Right lobe of liver (tissue), 6 donors: ENCODE results near the gene UNC5B. TPM values are rescaled to one million over a fixed set of nuclear protein-coding genes. Genes with fewer than 3 reads are reported as not detected.

ENCODE experiments used
- ATAC-seq, 4 donors: fragments of 200-7000 bp; cut with Tn5 transposase; one replicate each; pipeline ENCODE4 v1.9.1; 2020; ENCODE audit warnings: mild to moderate bottlenecking in 4 of 4, moderate library complexity in 4 of 4
- DNase-seq, 3 donors: peaks; one replicate each; pipeline ENCODE4 v3.0.0-alpha.2; 2020
- H3K27ac ChIP-seq, 3 donors: fragments of 200-600 bp; one replicate each; pipeline ENCODE4 v1.8.0; 2022
- H3K27me3 ChIP-seq, 2 donors: fragments of 200-600 bp; one replicate each; pipeline ENCODE4 v1.8.0; 2022
- H3K36me3 ChIP-seq, 4 donors: fragments of 200-600 bp; sonication (generic) in 1 of 4; one replicate each; pipeline versions ENCODE4 v1.5.1 to v1.8.0; 2017 to 2022; ENCODE audit warnings: control low read depth in 1 of 4
- H3K4me1 ChIP-seq, 4 donors: fragments of 200-600 bp; sonication (generic) in 1 of 4; one replicate each; pipeline versions ENCODE4 v1.5.1 to v1.8.0; 2017 to 2022; ENCODE audit warnings: control low read depth in 1 of 4
- H3K4me3 ChIP-seq, 3 donors: fragments of 200-600 bp; one replicate each; pipeline ENCODE4 v1.8.0; 2022
- H3K9me3 ChIP-seq, 4 donors: fragments of 200-600 bp; sonication (generic) in 1 of 4; one replicate each; pipeline versions ENCODE4 v1.5.1 to v1.8.0; 2017 to 2022; ENCODE audit warnings: control low read depth in 1 of 4
- CTCF ChIP-seq, 4 donors: fragments of 200-600 bp in 3 of 4; fragments of 450-650 bp in 1 of 4; IDR thresholded peaks; one replicate each; pipeline versions ENCODE4 v1.5.1 to v1.8.0; 2016 to 2022; ENCODE audit warnings: antibody characterized with exemption in 4 of 4, mild to moderate bottlenecking in 2 of 4
- POLR2A ChIP-seq: fragments of 450-650 bp; IDR thresholded peaks from one replicate; pipeline ENCODE4 v1.6.1; 2017; ENCODE audit warnings: antibody characterized with exemption, mild to moderate bottlenecking
- WGBS: methylation state at CpG from one replicate; pipeline ENCODE4 v1.1.6; 2018; ENCODE audit warnings: low coverage, low lambda C conversion rate; ENCODE audit not compliant: insufficient coverage; ENCODE audit errors: missing lambda C conversion rate; 5-methylcytosine and 5-hydroxymethylcytosine counted together
- intact Hi-C, 2 donors: fragments of 100-400 bp; cut with DNase I; formaldehyde crosslinking; loops; one replicate each; pipeline versions ENCODE4 v1.11.2 to v1.14.1; 2022
- total RNA-seq, 6 experiments: library from RNA; depleted of rRNA in 2 of 6; stranded (reverse); fragments of >200 nt in 2 of 6; fragmentation: NEBNext Ultra II Directional in 3 of 6; extraction: Animal tissue kit (Norgen Biotek cat#: 25700) in 3 of 6; gene quantifications; one replicate each; pipeline versions ENCODE4 v1.1.0 to v1.2.4, GENCODE V29; 2016 to 2023
- donor health status: DM: no; HTN: yes; CAD: no.
- donor health status: DM: no; HTN: no; CAD: no.
- donor health status: DM: no; HTN: no; CAD: no.
- donor health status: DM: no; HTN: yes; CAD: no.
- donor health status: DM: no; HTN: yes; CAD: no.

UNC5B gene
- total RNA-seq, 6 experiments from 2014 or later: 1.0 to 6.2 (median 2.1) TPM

GRCh38 chr10:71268247-71268691 lies 55.9 kb downstream of the UNC5B start:
- TF ChIP-seq POLR2A (no peak), CTCF (IDR thresholded peaks at IDR 0.05) (peak; percentile 22 to 55 (median 34))
- Histone ChIP-seq H3K36me3 (no peaks in the 10 kb centered on the region), H3K4me1 (peaks cover 0 to 5% (median 0%) of the 10 kb centered on the region in 4 donors), H3K9me3 (no peaks in the 10 kb centered on the region), H3K4me3 (no peak overlapping the region), H3K27me3 (no peaks in the 10 kb centered on the region), H3K27ac (no peak overlapping the region)
- ATAC-seq (peak in 1 of 4 donors; percentile 27), DNase-seq (no peak)
- 37% methylated on average over 8 of the region's 8 CpGs for WGBS
- intact Hi-C loops: no loop called here

- ATAC-seq (no peak), DNase-seq (no peak)
- no peaks in the 10 kb centered on the region for H3K9me3 ChIP-seq
- H3K27me3 ChIP-seq: no peaks in the 10 kb centered on the region
- no peak overlapping the region for H3K27ac ChIP-seq
- TF ChIP-seq CTCF (IDR thresholded peaks at IDR 0.05) (no peak), POLR2A (no peak)
- H3K4me1 ChIP-seq: peaks cover 0 to 5% (median 0%) of the 10 kb centered on the region in 4 donors
- 51% methylated on average over 11 of the region's 11 CpGs for whole genome bisulfite sequencing
- H3K4me3 ChIP-seq: no peak overlapping the region
- no peaks in the 10 kb centered on the region for H3K36me3 ChIP-seq
- intact Hi-C loops: no loop called here
Observed at GRCh38 chr10:71268758-71269157, 56.4 kb downstream of the UNC5B start.

- TF ChIP-seq POLR2A (no peak), CTCF (IDR thresholded peaks at IDR 0.05) (no peak)
- Histone ChIP-seq H3K9me3 (no peaks in the 10 kb centered on the region), H3K4me3 (no peak overlapping the region), H3K27ac (no peak overlapping the region), H3K4me1 (peaks cover 0 to 5% (median 0%) of the 10 kb centered on the region in 4 donors), H3K27me3 (no peaks in the 10 kb centered on the region), H3K36me3 (no peaks in the 10 kb centered on the region)
- ATAC-seq (no peak), DNase-seq (no peak)
- intact Hi-C loops: no loop called here
- 43% methylated on average over 8 of the region's 11 CpGs for WGBS
Observed at GRCh38 chr10:71269301-71270288, 57.2 kb downstream of the UNC5B start.

GRCh38 chr10:71270301-71271220 lies 58.2 kb downstream of the UNC5B start:
- WGBS: 48% methylated on average over 8 of the region's 10 CpGs
- intact Hi-C loops: no loop called here
- peak; percentile 59 to 73 (median 67) for ATAC-seq
- DNase-seq: no peak
- H3K27ac ChIP-seq: no peak overlapping the region
- peaks cover 0 to 5% (median 0%) of the 10 kb centered on the region in 4 donors for H3K4me1 ChIP-seq
- TF ChIP-seq CTCF (IDR thresholded peaks at IDR 0.05) (peak; percentile 39 to 62 (median 60)), POLR2A (no peak)
- no peak overlapping the region for H3K4me3 ChIP-seq
- H3K36me3 ChIP-seq: no peaks in the 10 kb centered on the region
- no peaks in the 10 kb centered on the region for H3K27me3 ChIP-seq
- H3K9me3 ChIP-seq: no peaks in the 10 kb centered on the region
